NCI-H146 (cell line): ENCODE data around the gene DIAPH2.

Source experiments
- DNase-seq: peaks from one replicate; lab custom pipeline; 2025; lab: John Stamatoyannopoulos, UW

Gene DIAPH2

DNA sequence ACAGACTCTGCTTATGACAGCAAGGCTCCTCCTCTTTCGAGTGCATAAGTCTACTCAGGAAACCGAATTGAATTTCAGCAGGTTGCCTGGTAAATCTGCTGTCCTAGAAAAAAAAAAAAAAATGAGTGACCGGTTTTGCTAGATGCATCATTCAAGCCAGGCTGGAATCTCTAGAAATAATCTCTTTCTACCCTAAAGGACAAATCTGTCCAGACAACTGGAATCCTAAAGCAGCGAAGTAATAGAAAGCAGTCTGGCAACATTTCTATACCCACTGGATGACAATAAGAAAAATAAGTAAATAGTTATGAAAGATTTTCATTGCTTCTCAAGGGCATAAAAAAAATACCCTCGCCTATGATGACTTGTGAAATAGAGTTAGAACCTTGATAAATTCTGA lies 902.5 kb downstream of the DIAPH2 start:
- no peak for DNase-seq

DNA sequence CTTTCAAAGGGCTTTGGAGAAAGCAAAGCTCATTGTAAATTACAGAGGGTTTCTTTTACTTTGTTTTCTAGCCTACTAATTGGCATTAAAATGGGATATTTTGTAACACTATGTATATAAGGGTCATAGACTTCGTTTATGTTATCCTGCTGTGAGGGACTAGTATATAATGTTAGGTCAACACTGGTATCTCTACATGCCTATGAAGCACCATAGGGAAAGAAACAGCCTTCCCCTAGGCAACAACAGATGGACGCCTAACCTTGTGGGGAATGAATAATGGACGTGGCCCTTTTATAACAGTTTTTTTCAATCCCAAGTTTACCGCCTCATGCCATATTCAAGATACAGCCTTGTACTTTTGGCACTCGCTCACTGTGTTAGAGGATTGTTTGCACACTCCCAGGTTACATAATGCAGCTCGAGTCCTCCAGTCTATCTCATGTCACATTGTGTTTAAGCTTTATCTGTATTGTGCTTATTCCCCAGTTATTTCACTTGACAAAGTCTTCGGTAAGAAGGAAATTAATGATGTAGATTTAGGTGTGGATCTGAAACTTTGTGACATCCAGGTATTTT lies 910.1 kb downstream of the DIAPH2 start:
- peak; percentile 70 for DNase-seq

DNA sequence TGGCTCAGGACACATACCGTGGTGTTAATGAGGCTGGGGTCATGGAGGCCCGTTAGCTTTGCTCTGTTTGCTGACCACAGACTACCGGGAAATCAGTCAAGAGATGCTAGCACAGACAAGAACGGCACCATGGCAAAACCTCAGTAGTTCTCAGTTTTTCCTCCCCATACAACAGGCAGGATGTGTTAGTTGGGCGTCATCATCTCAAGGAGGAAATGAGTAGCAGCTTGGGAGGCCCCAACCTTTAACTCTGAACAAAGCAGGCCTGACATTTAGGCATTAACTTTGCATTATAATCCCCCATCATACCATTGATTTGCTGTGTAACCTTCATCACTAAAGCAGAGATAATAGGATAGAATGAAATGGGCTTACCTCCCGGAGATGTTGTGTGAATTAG lies 913.3 kb downstream of the DIAPH2 start:
- no peak for DNase-seq

DNA sequence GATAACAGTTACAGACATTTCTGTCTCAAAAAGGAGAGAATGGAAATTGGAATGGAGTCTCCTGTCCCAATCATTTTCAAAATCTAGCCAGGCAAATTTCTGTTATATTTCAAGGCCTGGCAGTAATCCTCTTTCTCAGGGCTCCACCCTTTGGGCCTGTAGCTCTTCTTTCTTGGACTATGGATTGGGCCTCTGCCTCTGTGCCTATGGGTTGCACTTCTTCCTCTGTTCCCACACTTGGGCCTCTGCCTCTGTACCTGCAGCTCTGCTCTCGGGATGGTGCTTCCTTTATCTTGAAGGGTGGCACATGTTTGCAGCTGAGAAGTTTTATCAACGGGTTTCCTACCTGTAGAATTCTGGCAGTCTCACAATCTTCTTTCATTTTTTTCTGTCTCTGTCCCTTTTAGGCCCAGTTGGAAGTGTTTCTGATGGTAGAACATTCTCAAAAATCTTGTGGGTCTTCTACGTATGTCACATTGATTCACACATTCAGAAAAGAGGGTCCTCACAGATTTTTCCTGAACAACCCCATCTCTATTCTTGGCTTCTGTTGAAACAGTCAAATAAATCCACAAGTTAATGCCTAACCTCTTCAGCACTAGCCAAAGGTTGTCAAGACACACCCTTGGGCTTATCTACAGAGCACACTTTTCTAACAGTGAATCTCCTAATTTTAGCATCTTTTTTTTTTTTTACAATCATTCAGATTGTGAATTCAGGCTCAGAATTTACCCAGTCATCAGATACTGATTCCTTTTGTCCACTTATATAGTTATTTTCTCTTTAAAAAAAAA lies 918.0 kb downstream of the DIAPH2 start:
- DNase-seq, result no peak

DNA sequence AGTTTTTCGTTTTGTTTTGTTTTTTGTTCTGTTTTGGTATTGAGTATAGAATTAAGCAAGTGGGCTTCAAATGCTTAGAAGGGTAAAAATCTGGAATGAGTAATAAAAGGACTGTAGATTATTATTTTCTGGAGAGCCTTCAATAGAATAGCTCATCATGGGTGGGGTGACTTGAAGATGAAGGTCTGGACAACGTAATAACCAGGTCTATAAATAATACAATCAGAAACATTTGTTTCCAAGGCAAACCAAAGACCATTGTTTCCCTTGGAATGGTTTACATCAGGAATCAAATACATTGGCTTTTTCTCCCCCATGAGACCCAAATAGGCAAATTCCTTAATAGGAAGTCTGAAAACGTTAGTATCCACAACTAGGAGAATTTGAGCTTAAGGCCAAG lies 920.6 kb downstream of the DIAPH2 start:
- DNase-seq, result no peak

DNA sequence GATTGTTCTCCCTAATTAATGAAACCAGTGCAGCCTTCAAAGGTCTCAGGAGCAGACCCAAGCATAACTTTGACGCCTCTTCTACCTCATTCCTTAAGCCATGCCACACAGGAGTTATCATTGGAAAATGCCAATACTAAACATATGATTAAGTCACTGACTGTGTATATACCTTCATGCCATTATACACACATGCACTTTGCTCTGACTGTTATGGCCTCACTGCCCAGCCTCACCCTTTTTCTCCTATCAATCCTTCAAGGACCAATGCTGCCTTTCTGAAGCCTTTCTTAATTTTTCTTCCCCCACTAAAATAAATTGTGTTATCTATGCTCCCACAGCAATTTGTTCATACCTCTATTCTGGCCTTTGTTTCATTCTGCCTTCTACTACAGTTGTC lies 924.7 kb downstream of the DIAPH2 start:
- no peak for DNase-seq

DNA sequence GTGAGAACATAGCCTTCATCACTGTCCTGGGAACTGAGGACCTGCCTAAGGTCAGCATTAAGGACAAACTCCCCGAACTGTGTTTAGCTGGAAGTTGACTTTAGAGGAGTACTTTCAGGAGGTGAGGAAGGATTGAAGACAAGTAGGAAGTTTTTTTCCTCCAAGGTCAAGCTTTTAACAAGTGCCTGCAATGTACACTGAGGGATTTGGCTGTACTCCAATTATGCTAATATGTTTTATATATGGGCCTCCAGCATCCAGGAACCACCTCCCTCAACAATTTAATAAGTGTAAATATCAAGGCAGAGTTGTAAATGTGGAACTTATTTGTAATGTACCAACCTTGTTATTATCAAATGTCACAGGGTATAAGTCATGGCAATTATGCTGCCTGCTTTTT lies 925.3 kb downstream of the DIAPH2 start:
- DNase-seq, result no peak

DNA sequence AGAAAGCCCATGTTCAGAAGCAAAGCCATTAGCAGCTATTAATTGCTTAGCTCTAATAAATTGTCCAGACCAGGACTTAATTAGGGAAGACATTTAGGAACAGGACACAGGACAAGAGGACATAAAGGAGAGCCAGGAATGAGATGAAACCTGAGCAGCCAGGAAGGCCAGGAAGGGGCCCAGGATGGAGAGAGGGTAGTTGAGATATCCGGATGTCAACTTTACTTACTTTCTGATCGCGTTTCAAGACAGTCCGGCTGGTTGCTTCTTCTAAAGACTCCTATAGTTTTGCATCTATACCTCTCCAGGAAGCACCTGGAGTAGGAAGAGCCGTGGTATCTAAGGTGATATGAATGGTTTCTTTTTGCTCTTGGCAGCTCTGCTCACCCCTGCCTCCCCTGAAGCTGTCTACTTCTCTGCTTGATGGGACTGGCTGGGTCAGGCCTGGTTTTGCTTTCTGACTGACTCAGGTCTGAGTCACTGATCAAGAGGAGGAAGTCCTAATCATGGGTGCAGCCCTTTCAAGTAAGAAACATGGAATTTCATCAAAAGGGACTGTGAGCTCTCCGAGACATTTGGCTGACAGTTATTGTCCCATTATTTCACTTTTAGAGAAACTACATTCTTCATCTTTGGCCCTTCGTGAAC lies 932.4 kb downstream of the DIAPH2 start:
- no peak for DNase-seq

DNA sequence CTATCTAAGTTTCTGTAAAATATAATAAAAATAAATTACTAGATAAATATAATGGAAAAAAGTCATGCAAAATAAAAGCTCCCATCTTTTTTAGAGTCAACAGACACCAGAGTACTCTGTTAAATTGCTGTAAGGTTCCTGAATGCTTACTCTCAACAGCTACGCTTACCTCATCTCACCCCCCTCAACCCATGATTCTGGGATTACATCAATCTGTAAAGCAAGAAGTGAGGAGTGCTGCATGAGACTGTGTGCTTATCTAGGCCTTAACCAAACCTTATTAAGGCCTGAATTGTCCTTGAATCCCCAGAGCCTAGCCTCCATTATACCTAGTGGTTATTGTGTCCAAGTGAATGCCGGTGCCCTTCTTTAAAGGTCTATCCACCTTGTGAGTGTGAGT lies 934.9 kb downstream of the DIAPH2 start:
- no peak for DNase-seq

DNA sequence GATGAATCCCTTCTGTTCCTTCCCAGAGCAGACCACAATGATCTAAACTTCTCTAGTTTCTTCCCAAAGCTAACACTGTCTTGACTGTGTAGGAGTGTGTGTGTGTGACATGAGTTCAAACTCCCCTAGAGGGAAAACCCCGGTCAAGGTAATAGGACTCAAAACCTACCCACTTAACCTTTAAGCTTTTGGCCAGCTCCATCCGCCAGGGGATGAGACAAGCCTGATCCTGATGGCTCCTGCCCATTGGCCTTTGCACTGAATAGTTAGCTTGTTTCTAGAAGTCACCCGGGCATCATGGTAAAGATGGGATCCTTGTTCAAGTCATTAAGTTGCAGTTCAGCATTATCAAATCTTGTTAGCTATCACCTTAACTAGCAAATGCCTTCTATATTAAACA lies 937.5 kb downstream of the DIAPH2 start:
- DNase-seq, result no peak

DNA sequence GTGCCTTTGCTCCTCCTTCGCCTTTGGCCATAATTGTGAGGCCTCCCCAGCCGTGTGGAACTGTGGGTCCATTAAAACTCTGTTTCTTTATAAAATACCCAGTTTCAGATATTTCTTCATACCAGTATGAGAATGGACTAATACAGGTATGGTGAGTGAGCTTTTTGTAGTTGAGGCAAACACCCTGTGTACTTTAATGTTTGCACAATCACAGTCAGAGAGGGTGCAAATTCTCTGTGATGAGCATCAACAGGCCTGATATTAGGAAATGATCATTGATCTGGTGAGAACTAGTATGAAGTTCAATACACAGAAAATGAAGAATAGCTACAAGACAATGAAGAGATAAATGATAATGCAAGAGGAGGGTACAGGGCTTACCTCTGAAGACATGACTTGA lies 943.7 kb downstream of the DIAPH2 start:
- no peak for DNase-seq

DNA sequence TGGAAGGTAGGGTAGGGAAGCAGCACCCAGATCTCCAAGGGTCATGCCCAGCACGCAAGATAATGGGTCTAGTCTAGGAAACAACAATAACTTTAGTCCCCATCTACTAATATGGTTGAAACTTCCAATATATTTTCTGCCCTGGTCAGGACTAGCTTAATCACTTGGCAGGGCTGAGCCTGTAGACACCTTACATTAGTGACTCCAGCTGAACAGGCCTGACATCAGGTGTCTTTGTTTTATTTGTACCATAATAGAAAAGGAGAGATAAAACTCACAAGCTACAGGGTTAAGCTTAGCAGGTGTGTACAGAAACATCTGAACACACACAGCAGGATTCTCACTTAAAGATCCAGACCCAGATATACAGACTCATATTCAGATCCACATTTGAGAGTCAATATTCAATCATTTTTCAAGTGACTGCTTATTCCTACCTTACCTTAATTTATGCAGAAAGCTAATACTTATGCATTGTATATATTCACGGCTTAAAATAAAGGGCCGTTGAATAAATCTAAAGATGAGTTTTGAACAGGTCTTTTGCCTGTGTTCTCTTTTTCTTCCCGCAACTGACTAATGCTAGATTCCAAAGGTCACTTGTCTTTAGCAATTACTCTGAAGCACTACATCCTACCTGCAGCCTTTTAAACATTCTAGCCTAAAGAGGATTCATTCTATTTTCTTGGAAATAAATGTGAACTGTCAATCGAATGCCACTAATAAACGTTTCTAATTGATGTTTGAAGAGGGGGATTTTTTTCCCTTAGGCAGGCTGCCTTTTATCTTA lies 944.4 kb downstream of the DIAPH2 start:
- DNase-seq, result peak; percentile 54

DNA sequence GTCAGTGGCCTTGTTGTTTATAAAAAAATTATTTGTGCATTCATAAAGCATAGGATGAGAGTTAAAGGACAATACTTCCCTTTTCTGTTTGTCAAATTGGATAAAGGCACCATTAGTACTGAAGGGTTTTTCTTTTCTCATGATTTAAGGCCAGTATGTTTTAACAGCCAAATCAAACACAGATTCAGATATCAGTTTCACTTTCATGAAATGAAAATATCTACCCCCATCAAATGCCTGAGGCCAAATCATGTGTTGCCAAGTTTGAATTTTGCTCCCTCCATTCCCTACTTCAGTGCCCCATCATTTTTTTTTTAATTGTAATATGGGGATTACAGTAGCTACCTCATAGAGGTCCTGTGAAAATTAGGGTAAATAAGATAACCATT lies 944.9 kb downstream of the DIAPH2 start:
- DNase-seq, result peak; percentile 73

DNA sequence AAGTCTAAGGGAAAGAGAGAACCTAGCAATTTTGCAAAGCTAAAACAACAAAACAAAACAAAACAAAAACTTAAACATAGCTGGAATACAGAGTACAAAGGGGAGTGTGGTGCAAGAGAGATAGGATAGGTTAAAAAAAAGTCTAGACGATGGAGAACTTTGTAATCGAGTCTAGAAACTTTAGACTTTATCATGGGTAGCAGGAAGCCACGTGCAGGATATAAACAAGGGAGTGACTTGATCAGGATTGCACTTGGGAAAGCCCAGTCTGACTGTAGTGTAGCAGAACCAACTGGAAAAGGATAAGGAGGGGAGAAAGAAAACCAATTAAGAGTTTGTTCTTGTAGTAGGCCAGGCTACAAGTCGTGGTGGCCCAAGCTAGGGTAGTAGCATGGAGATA lies 949.2 kb downstream of the DIAPH2 start:
- no peak for DNase-seq

DNA sequence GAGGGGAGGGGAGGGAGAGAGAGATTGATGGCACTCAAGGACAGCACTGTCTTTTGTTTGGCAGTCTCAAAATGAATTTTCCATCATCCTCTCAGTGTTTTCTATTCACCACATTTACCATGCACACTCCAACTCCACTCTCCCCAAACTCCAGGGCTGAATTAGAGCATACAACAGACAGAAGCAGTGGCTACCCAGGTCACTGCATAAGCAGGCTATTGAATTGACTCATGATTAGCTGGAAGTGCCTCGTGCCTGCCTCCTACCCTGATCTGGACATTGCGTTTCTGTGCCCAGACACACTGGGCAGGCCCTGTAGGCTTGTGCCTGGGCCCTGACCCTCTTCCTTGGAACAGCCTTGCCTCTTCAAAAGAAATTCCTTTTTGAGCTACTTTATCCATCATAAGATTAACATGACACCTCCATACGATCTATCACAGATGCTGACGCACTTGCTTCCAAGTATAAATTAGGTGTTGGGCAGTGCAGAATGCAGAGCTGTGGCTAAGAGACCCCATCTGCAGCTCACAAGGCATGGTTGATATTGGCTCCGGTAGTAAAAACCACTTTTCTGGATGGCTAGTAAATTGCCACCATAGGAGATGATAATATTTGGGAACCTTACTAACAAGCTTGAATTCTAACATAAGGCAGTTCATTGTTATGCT lies 952.0 kb downstream of the DIAPH2 start:
- no peak for DNase-seq

DNA sequence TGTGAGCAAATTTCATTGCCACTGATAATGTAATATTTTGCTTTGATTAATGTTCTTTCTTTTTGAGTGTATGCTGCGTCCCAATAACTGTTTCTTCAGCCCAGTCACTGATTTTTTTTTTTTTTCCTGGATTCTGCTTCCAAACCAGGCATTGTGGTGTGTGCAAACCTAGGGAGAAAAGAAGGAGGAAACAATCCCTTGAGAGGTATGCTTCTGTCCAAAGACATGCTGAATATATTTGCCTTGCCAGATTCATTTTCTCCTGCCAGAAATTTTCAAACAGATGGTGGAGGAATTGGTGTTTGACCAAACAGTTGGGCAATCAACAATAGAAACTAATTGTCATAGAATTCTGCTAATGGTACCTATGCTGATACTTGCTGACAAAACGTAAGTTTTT lies 952.6 kb downstream of the DIAPH2 start:
- no peak for DNase-seq

DNA sequence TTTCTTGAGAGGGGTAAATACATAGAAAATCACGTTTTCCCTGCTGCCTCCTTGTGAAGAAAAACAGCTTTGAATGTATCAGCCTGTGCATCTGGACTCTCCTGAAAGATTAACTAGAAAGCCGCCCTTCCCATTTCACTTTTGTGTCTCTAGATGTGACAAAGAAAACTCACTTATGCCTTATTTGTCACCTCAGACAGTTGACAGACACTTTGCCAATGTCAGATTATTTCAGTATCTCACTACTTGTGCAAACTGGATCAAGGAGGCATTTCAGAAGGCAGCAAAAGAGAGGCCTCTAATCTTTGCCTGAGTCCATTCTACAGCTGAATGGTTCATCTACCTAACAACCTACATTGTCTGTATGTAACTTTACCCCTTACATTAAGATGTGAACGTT lies 954.0 kb downstream of the DIAPH2 start:
- DNase-seq, result no peak

DNA sequence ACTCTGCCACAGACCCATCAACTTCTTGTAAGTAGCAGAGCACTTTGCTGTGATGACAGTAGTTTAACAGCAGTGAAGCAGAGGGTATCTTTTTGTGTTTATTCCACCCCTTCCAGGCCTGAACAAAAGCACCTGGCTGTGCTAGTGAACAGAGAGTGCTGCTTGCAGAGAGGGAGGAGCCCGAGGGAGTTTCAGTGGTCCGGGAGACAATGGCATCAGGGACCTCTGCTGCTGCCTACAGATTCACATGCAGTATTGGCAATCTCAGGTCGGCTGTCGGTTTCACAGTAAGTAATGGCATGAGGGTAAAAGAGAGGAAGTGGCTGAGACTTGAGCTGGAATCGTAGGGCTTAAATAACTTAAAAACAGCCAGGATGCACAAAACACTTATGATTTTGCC lies 954.9 kb downstream of the DIAPH2 start:
- peak; percentile 84 for DNase-seq
